Hematopoietic multipotent progenitor cell treated with erythropoietin and hydrocortisone succinate and interleukin-3 and kit ligand, for 15 days (in vitro differentiated cells): ENCODE data around the gene CDRT15L2.
"Not testable (repeated sequence)": the region's sequence is repeated elsewhere in the genome, so short reads cannot be mapped to it uniquely, and the experiment has no call there.

Source experiments
- DNase-seq: peaks from one replicate; pipeline ENCODE4 v3.0.0-alpha.2; 2015; ENCODE audit warnings: low spot score

Gene CDRT15L2

GRCh38 chr17:20575071-20575470 is 4.5 kb upstream of the CDRT15L2 start:
- not testable (repeated sequence) for DNase-seq

- DNase-seq, result not testable (repeated sequence)
Observed at GRCh38 chr17:20583891-20584577, 4.5 kb downstream of the CDRT15L2 start.

GRCh38 chr17:20588744-20589453 is 9.4 kb downstream of the CDRT15L2 start:
- not testable (repeated sequence) for DNase-seq

- DNase-seq, result not testable (repeated sequence)
Observed at GRCh38 chr17:20589454-20589810, 9.9 kb downstream of the CDRT15L2 start.

GRCh38 chr17:20591040-20591439 is 11.5 kb downstream of the CDRT15L2 start:
- not testable (repeated sequence) for DNase-seq

GRCh38 chr17:20605568-20605967 is 26.0 kb downstream of the CDRT15L2 start:
- DNase-seq, result not testable (repeated sequence)

GRCh38 chr17:20609490-20609889 is 30.0 kb downstream of the CDRT15L2 start:
- DNase-seq, result not testable (repeated sequence)

- no peak for DNase-seq
Observed at GRCh38 chr17:20611309-20611708, 31.8 kb downstream of the CDRT15L2 start.

- no peak for DNase-seq
Observed at GRCh38 chr17:20612635-20613034, 33.1 kb downstream of the CDRT15L2 start.

GRCh38 chr17:20613248-20613647 is 33.7 kb downstream of the CDRT15L2 start:
- DNase-seq, result no peak

- DNase-seq, result no peak
Observed at GRCh38 chr17:20613905-20614304, 34.4 kb downstream of the CDRT15L2 start.

- not testable (repeated sequence) for DNase-seq
Observed at GRCh38 chr17:20615461-20615860, 35.9 kb downstream of the CDRT15L2 start.
